ENCODE results near the gene TCF3. TPM values are rescaled to one million over a fixed set of nuclear protein-coding genes. Genes with fewer than 3 reads are reported as not detected.

Gene TCF3
- polyA plus RNA-seq, 3 donors = 2.4 to 36.2 (median 3.3) TPM

DNA sequence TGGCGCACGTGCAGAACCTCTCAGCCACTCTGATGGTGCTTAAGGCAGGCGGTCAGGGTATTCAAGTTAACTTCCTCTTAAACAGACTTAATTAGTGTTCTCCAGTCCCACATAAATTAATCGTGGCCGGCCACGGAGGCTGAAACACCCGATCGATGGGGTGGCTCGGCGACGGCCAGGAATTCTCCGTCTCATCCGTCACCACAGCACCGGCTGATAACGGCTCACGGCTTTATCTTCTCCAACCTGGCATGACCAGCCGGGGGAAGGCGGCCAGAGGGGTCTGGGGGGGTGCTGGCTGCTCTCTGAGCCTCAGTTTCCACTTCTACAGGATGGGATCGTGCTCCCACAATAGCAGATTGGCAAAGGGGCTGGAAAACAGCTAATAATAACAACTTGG, 32.6 kb upstream of the TCF3 start:
- intact Hi-C loops (cut with micrococcal nuclease) = no loop called here
- H3K36me3 ChIP-seq (replicated peaks in 1 of 2; ENCODE audit: control insufficient read depth in 1 of 2, insufficient read depth in 2 of 2, low read length in 2 of 2) = no peaks in the 10 kb centered on the region
- no peak overlapping the region for H3K27ac Mint-ChIP-seq
- TF ChIP-seq CTCF (IDR thresholded peaks at IDR 0.05) = no peak
- H4K20me1 ChIP-seq (ENCODE audit: insufficient read depth, low read length) = no peaks in the 10 kb centered on the region
- no peaks in the 10 kb centered on the region for H3K4me1 ChIP-seq (ENCODE audit: control insufficient read depth in 1 of 2, insufficient read depth in 2 of 2, low read length in 2 of 2)
- H3K4me1 Mint-ChIP-seq = no peaks in the 10 kb centered on the region
- H3K4me3 ChIP-seq (replicated peaks in 1 of 3; ENCODE audit: low read depth in 2 of 3, low read length in 3 of 3) = no peak overlapping the region
- H3K9me3 ChIP-seq (replicated peaks in 1 of 2; ENCODE audit: control insufficient read depth in 1 of 2, insufficient read depth in 1 of 2, low read length in 2 of 2) = no peaks in the 10 kb centered on the region
- no peak overlapping the region for H3K4me2 ChIP-seq (replicated peaks; ENCODE audit: extremely low read depth, low read length, poor library complexity, severe bottlenecking)
- no peak overlapping the region for H2AFZ ChIP-seq (ENCODE audit: insufficient read depth, low read depth, low read length, poor library complexity, severe bottlenecking)
- no peak for DNase-seq
- H3K4me3 Mint-ChIP-seq = no peak overlapping the region
- H3K9me3 Mint-ChIP-seq = peaks cover 0 to 6% (median 2%) of the 10 kb centered on the region in 7 donors
- no peak overlapping the region for H3K9ac ChIP-seq (ENCODE audit: insufficient read depth, low read length, poor library complexity, severe bottlenecking)
- no peaks in the 10 kb centered on the region for H3K36me3 Mint-ChIP-seq
- H3K27me3 ChIP-seq (ENCODE audit: control insufficient read depth in 2 of 2, insufficient read depth in 2 of 2, low read length in 2 of 2) = peaks cover 0 to 13% of the 10 kb centered on the region in 2 donors
- H3K27ac ChIP-seq (ENCODE audit: low read depth in 1 of 2, low read length in 2 of 2) = no peak overlapping the region
- 69% methylated on average over 18 of the region's 19 CpGs for WGBS (ENCODE audit: insufficient coverage)
- H3K27me3 Mint-ChIP-seq (ENCODE audit: low read depth in 3 of 3) = peaks cover 33 to 71% (median 59%) of the 10 kb centered on the region in 3 donors
- no peaks in the 10 kb centered on the region for H3K79me2 ChIP-seq (ENCODE audit: insufficient read depth, low read length)

- Histone ChIP-seq H3K27ac (ENCODE audit: low read depth in 1 of 2, low read length in 2 of 2) (no peak overlapping the region), H3K27me3 (ENCODE audit: control insufficient read depth in 2 of 2, insufficient read depth in 2 of 2, low read length in 2 of 2) (peaks cover 0 to 14% of the 10 kb centered on the region in 2 donors), H2AFZ (ENCODE audit: insufficient read depth, low read depth, low read length, poor library complexity, severe bottlenecking) (no peak overlapping the region), H3K79me2 (ENCODE audit: insufficient read depth, low read length) (no peaks in the 10 kb centered on the region), H3K4me3 (replicated peaks in 1 of 3; ENCODE audit: low read depth in 2 of 3, low read length in 3 of 3) (no peak overlapping the region), H3K9me3 (replicated peaks in 1 of 2; ENCODE audit: control insufficient read depth in 1 of 2, insufficient read depth in 1 of 2, low read length in 2 of 2) (no peaks in the 10 kb centered on the region), H3K36me3 (replicated peaks in 1 of 2; ENCODE audit: control insufficient read depth in 1 of 2, insufficient read depth in 2 of 2, low read length in 2 of 2) (no peaks in the 10 kb centered on the region), H3K4me1 (ENCODE audit: control insufficient read depth in 1 of 2, insufficient read depth in 2 of 2, low read length in 2 of 2) (no peaks in the 10 kb centered on the region), H4K20me1 (ENCODE audit: insufficient read depth, low read length) (no peaks in the 10 kb centered on the region), H3K9ac (ENCODE audit: insufficient read depth, low read length, poor library complexity, severe bottlenecking) (no peak overlapping the region), H3K4me2 (replicated peaks; ENCODE audit: extremely low read depth, low read length, poor library complexity, severe bottlenecking) (no peak overlapping the region)
- Mint-ChIP-seq H3K27ac (no peak overlapping the region), H3K27me3 (ENCODE audit: low read depth in 3 of 3) (peaks cover 33 to 68% (median 54%) of the 10 kb centered on the region in 3 donors), H3K4me1 (no peaks in the 10 kb centered on the region), H3K9me3 (peaks cover 0 to 6% (median 2%) of the 10 kb centered on the region in 7 donors), H3K36me3 (no peaks in the 10 kb centered on the region), H3K4me3 (no peak overlapping the region)
- intact Hi-C loops (cut with micrococcal nuclease) = no loop called here
- no peak for TF ChIP-seq CTCF (IDR thresholded peaks at IDR 0.05)
- WGBS (ENCODE audit: insufficient coverage) = 84% methylated on average over 7 of the region's 10 CpGs
- no peak for DNase-seq
These were observed 32.1 kb upstream of the TCF3 start for GRCh38 chr19:1684573-1684912.
